ENCODE measurements around the gene INSIG1.

The INSIG1 gene

GRCh38 chr7:155306673-155307470 is 9.2 kb downstream of the INSIG1 start:
- Histone ChIP-seq H3K9ac (no peak overlapping the region), H3K27me3 (ENCODE audit: insufficient read depth, low read depth) (no peaks in the 10 kb centered on the region), H3K27ac (no peak overlapping the region), H4K20me1 (ENCODE audit: insufficient read depth) (peaks cover 7% of the 10 kb centered on the region; the same call in 1 of the 2 replicates), H3K4me1 (ENCODE audit: low read depth, poor library complexity, severe bottlenecking) (no peaks in the 10 kb centered on the region), H3K4me3 (IDR thresholded peaks at IDR 0.05; ENCODE audit: insufficient read depth, low read depth, low read length) (no peak overlapping the region), H3K4me2 (no peak overlapping the region), H2AFZ (ENCODE audit: low read depth) (no peak overlapping the region), H3K79me2 (ENCODE audit: insufficient read depth, low read depth) (peaks cover 16% of the 10 kb centered on the region), H3K36me3 (ENCODE audit: insufficient read depth) (peaks cover 43% of the 10 kb centered on the region; the same call in 1 of the 2 replicates)
- no peak for TF ChIP-seq CTCF (conservative IDR thresholded peaks at IDR 0.05; ENCODE audit: low read depth, low read length)

GRCh38 chr7:155308330-155309020 is 10.8 kb downstream of the INSIG1 start:
- Histone ChIP-seq H4K20me1 (ENCODE audit: insufficient read depth) (no peaks in the 10 kb centered on the region), H3K27ac (no peak overlapping the region), H3K9ac (no peak overlapping the region), H3K4me2 (no peak overlapping the region), H3K36me3 (ENCODE audit: insufficient read depth) (peaks cover 27% of the 10 kb centered on the region; the same call in 1 of the 2 replicates), H3K4me1 (ENCODE audit: low read depth, poor library complexity, severe bottlenecking) (no peaks in the 10 kb centered on the region), H3K79me2 (ENCODE audit: insufficient read depth, low read depth) (peaks cover 7% of the 10 kb centered on the region), H2AFZ (ENCODE audit: low read depth) (no peak overlapping the region), H3K4me3 (IDR thresholded peaks at IDR 0.05; ENCODE audit: insufficient read depth, low read depth, low read length) (no peak overlapping the region), H3K27me3 (ENCODE audit: insufficient read depth, low read depth) (no peaks in the 10 kb centered on the region)
- no peak for TF ChIP-seq CTCF (conservative IDR thresholded peaks at IDR 0.05; ENCODE audit: low read depth, low read length)

GRCh38 chr7:155309021-155309338 is 11.3 kb downstream of the INSIG1 start:
- TF ChIP-seq CTCF (conservative IDR thresholded peaks at IDR 0.05; ENCODE audit: low read depth, low read length), result no peak
- H3K4me1 ChIP-seq (ENCODE audit: low read depth, poor library complexity, severe bottlenecking), result no peaks in the 10 kb centered on the region
- peaks cover 26% of the 10 kb centered on the region; the same call in 1 of the 2 replicates for H3K36me3 ChIP-seq (ENCODE audit: insufficient read depth)
- no peak overlapping the region for H3K4me3 ChIP-seq (IDR thresholded peaks at IDR 0.05; ENCODE audit: insufficient read depth, low read depth, low read length)
- no peak overlapping the region for H2AFZ ChIP-seq (ENCODE audit: low read depth)
- peaks cover 7% of the 10 kb centered on the region for H3K79me2 ChIP-seq (ENCODE audit: insufficient read depth, low read depth)
- H4K20me1 ChIP-seq (ENCODE audit: insufficient read depth), result no peaks in the 10 kb centered on the region
- no peak overlapping the region for H3K9ac ChIP-seq
- H3K27ac ChIP-seq, result no peak overlapping the region
- H3K4me2 ChIP-seq, result no peak overlapping the region
- H3K27me3 ChIP-seq (ENCODE audit: insufficient read depth, low read depth), result no peaks in the 10 kb centered on the region

- Histone ChIP-seq H3K27ac (no peak overlapping the region), H4K20me1 (ENCODE audit: insufficient read depth) (no peaks in the 10 kb centered on the region), H3K36me3 (ENCODE audit: insufficient read depth) (peaks cover 15% of the 10 kb centered on the region; the same call in 1 of the 2 replicates)
Observed at GRCh38 chr7:155310425-155311114, 12.9 kb downstream of the INSIG1 start.

More at GRCh38 chr7:155310425-155311114, 12.9 kb downstream of the INSIG1 start:
- no peak for TF ChIP-seq CTCF (conservative IDR thresholded peaks at IDR 0.05; ENCODE audit: low read depth, low read length)
- Histone ChIP-seq H2AFZ (ENCODE audit: low read depth) (no peak overlapping the region), H3K79me2 (ENCODE audit: insufficient read depth, low read depth) (no peaks in the 10 kb centered on the region; the same call in 1 of the 2 replicates), H3K27me3 (ENCODE audit: insufficient read depth, low read depth) (no peaks in the 10 kb centered on the region), H3K4me3 (IDR thresholded peaks at IDR 0.05; ENCODE audit: insufficient read depth, low read depth, low read length) (no peak overlapping the region), H3K4me1 (ENCODE audit: low read depth, poor library complexity, severe bottlenecking) (no peaks in the 10 kb centered on the region), H3K9ac (no peak overlapping the region), H3K4me2 (no peak overlapping the region)
